Transverse colon (tissue), 3 donors: ENCODE results near the gene UQCC5.

ENCODE experiments used
- POLR2A ChIP-seq: fragments of 450-650 bp; IDR thresholded peaks from one replicate; pipeline ENCODE4 v1.6.1; 2016; ENCODE audit warnings: antibody characterized with exemption, mild to moderate bottlenecking, moderate library complexity
- TF ChIP-seq, protein P1 (sequence below), 5 experiments: fragments of 200-600 bp in 3 of 5; fragments of 450-650 bp in 2 of 5; sonication (generic) in 3 of 5; IDR thresholded peaks; 1 replicate in 2 of 5; 2 replicates in 3 of 5; pipeline ENCODE4 v1.5.1; 2016 to 2017; ENCODE audit warnings: antibody characterized with exemption in 5 of 5, inconsistent platforms in 3 of 5, mild to moderate bottlenecking in 2 of 5, moderate library complexity in 1 of 5

DNA sequence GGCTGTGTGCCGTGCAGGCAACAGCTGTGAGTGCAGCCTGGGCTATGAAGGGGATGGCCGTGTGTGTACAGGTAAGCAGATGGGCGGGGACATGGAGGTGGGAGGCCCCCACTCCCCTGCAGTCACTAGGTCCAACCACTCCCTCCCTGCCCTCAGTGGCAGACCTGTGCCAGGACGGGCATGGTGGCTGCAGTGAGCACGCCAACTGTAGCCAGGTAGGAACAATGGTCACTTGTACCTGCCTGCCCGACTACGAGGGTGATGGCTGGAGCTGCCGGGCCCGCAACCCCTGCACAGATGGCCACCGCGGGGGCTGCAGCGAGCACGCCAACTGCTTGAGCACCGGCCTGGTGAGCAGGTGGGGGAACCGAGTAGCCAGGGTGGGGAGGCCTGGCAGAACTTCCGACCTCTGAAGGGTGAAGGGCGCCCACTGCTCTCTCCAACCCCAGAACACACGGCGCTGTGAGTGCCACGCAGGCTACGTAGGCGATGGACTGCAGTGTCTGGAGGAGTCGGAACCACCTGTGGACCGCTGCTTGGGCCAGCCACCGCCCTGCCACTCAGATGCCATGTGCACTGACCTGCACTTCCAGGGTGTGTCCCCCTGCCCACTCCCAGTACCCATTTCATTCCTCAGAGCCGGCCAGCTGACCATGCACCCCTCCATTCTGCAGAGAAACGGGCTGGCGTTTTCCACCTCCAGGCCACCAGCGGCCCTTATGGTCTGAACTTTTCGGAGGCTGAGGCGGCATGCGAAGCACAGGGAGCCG, 14.3 kb upstream of the UQCC5 start:
- TF ChIP-seq, protein P1, sequence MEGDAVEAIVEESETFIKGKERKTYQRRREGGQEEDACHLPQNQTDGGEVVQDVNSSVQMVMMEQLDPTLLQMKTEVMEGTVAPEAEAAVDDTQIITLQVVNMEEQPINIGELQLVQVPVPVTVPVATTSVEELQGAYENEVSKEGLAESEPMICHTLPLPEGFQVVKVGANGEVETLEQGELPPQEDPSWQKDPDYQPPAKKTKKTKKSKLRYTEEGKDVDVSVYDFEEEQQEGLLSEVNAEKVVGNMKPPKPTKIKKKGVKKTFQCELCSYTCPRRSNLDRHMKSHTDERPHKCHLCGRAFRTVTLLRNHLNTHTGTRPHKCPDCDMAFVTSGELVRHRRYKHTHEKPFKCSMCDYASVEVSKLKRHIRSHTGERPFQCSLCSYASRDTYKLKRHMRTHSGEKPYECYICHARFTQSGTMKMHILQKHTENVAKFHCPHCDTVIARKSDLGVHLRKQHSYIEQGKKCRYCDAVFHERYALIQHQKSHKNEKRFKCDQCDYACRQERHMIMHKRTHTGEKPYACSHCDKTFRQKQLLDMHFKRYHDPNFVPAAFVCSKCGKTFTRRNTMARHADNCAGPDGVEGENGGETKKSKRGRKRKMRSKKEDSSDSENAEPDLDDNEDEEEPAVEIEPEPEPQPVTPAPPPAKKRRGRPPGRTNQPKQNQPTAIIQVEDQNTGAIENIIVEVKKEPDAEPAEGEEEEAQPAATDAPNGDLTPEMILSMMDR (IDR thresholded peaks at IDR 0.05), result no peak
- no peak for TF ChIP-seq POLR2A
